ENCODE data around the gene OPA3. TPM values are rescaled to one million over a fixed set of nuclear protein-coding genes. Genes with fewer than 3 reads are reported as not detected.
A peak's percentile ranks its signal among the peaks of the same experiment; 100 is the strongest.
"Not testable (repeated sequence)": the region's sequence is repeated elsewhere in the genome, so short reads cannot be mapped to it uniquely, and the experiment has no call there.

The OPA3 gene
- total RNA-seq, 2 experiments from 2014 or later: 10.8 to 11.0 TPM

- H3K9me3 Mint-ChIP-seq; intact Hi-C loops (cut with micrococcal nuclease); DNase-seq; H3K4me3 Mint-ChIP-seq; H3K27me3 Mint-ChIP-seq: not testable (repeated sequence)
- CTCF ChIA-PET: interaction anchor here (1.1 to 7.3 kb wide), 3 partner anchors 24 to 57 kb away, joined by 4 to 58 read pairs (median 5); no protein-coding TSS in a partner anchor
- POLR2A ChIA-PET: interaction anchor here (0.6 to 4.6 kb wide), 4 partner anchors 9 to 271 kb away, joined by 3 to 54 read pairs (median 7); partner anchors contain the start of gene IRF2BP1
- peak overlapping the region; percentile 99 for H3K27ac Mint-ChIP-seq
- peaks cover 64% of the 10 kb centered on the region for H3K36me3 Mint-ChIP-seq
- H3K4me1 Mint-ChIP-seq (ENCODE audit: low read depth): peaks cover 28% of the 10 kb centered on the region
These were observed 30.5 kb upstream of the OPA3 start for GRCh38 chr19:45615056-45615455.

- POLR2A ChIA-PET: interaction anchor here (0.6 to 4.6 kb wide), 8 partner anchors 8 to 272 kb away, joined by 3 to 54 read pairs (median 4); partner anchors contain the start of gene IRF2BP1
- Mint-ChIP-seq H3K4me3 (peak overlapping the region; percentile 42), H3K27ac (peak overlapping the region; percentile 99), H3K9me3 (peaks cover 5% of the 10 kb centered on the region), H3K4me1 (ENCODE audit: low read depth) (peaks cover 28% of the 10 kb centered on the region), H3K36me3 (peaks cover 67% of the 10 kb centered on the region), H3K27me3 (no peaks in the 10 kb centered on the region)
- intact Hi-C loops (cut with micrococcal nuclease): loop anchor here (1.0 to 5.0 kb wide), 4 partner anchors 16 to 78 kb away; partner anchors contain the start of genes OPA3, QPCTL and SNRPD2
- DNase-seq: peak; percentile 78
- CTCF ChIA-PET: interaction anchor here (1.0 to 7.3 kb wide), 5 partner anchors 23 to 79 kb away, joined by 3 to 58 read pairs (median 5); partner anchors contain the start of gene QPCTL
These were observed 29.5 kb upstream of the OPA3 start for GRCh38 chr19:45613926-45614725.

- CTCF ChIA-PET: no interaction called here
- Mint-ChIP-seq H3K4me3 (no peak overlapping the region), H3K36me3 (peaks cover 46% of the 10 kb centered on the region), H3K27ac (peak overlapping the region; percentile 52), H3K9me3 (peaks cover 9% of the 10 kb centered on the region), H3K4me1 (ENCODE audit: low read depth) (peaks cover 18% of the 10 kb centered on the region), H3K27me3 (no peaks in the 10 kb centered on the region)
- DNase-seq: no peak
- POLR2A ChIA-PET: interaction anchor here (0.7 kb wide), 1 partner anchor 12 kb away, joined by 6 read pairs; no protein-coding TSS in a partner anchor
- intact Hi-C loops (cut with micrococcal nuclease): no loop called here
These were observed 24.3 kb upstream of the OPA3 start for GRCh38 chr19:45608948-45609347.

GRCh38 chr19:45607071-45608029 lies 22.7 kb upstream of the OPA3 start:
- Mint-ChIP-seq H3K4me1 (ENCODE audit: low read depth) (peaks cover 13% of the 10 kb centered on the region), H3K4me3 (peak overlapping the region; percentile 25), H3K27ac (peak overlapping the region; percentile 80), H3K27me3 (peaks cover 10% of the 10 kb centered on the region), H3K9me3 (peaks cover 9% of the 10 kb centered on the region), H3K36me3 (peaks cover 36% of the 10 kb centered on the region)
- ChIA-PET CTCF (interaction anchor here (0.9 to 3.4 kb wide), 5 partner anchors 9 to 49 kb away, joined by 3 to 25 read pairs (median 5); no protein-coding TSS in a partner anchor), POLR2A (interaction anchor here (1.5 kb wide), 1 partner anchor 38 kb away, joined by 4 read pairs; no protein-coding TSS in a partner anchor)
- DNase-seq: peak; percentile 65
- intact Hi-C loops (cut with micrococcal nuclease): loop anchor here (1.0 kb wide), 1 partner anchor 35 kb away; no protein-coding TSS in a partner anchor

GRCh38 chr19:45601524-45602374 lies 17.1 kb upstream of the OPA3 start, which contains the start of gene GPR4:
GPR4 (minus strand) TSS chr19:45602212; CDS start chr19:45591866, 10,346 bp downstream.
- no peaks in the 10 kb centered on the region for H3K9me3 Mint-ChIP-seq
- ChIA-PET CTCF (no interaction called here), POLR2A (interaction anchor here (1.2 kb wide), 1 partner anchor 40 kb away, joined by 3 read pairs; no protein-coding TSS in a partner anchor)
- H3K27ac Mint-ChIP-seq: no peak within 1 kb of the TSS
- H3K4me3 Mint-ChIP-seq: no peak within 1 kb of the TSS
- peaks cover 28% of the 10 kb centered on the region for H3K4me1 Mint-ChIP-seq (ENCODE audit: low read depth)
- DNase-seq: no peak
- peaks cover 63% of the 10 kb centered on the region for H3K27me3 Mint-ChIP-seq
- H3K36me3 Mint-ChIP-seq: peaks cover 4% of the 10 kb centered on the region
- intact Hi-C loops (cut with micrococcal nuclease): no loop called here

- no peak overlapping the region for H3K4me3 Mint-ChIP-seq
- intact Hi-C loops (cut with micrococcal nuclease): no loop called here
- ChIA-PET CTCF (no interaction called here), POLR2A (interaction anchor here (1.2 kb wide), 1 partner anchor 41 kb away, joined by 3 read pairs; no protein-coding TSS in a partner anchor)
- H3K36me3 Mint-ChIP-seq: peaks cover 4% of the 10 kb centered on the region
- no peaks in the 10 kb centered on the region for H3K9me3 Mint-ChIP-seq
- H3K27me3 Mint-ChIP-seq: peaks cover 69% of the 10 kb centered on the region
- H3K4me1 Mint-ChIP-seq (ENCODE audit: low read depth): peaks cover 28% of the 10 kb centered on the region
- H3K27ac Mint-ChIP-seq: no peak overlapping the region
- no peak for DNase-seq
These were observed 16.5 kb upstream of the OPA3 start for GRCh38 chr19:45601115-45601514.

DNA sequence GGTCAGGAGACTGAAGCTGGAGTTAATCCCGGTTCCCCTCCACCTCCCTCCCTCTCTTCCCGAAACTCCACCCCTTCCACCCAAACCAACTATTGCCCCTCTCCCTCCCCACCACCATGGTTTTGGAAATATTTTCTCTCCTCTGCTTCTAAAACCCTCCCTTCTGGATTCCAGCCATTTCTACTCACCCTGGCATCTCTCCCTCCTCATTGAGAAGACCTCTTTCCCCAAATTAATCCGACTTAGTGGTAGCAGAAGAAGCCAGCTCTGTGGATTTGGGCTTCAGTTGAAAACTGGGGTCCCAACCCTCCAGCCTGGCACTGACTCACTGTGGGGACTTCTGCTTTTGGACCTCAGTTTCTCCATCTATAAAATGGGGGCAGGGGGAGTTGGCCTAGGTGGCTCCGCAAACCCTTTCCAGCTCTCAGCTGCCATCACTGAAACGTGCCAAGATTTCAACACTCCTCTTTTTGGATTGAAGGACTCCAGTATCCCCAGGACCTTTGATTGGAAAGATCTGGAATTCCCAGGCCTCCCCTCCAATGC lies 15.8 kb upstream of the OPA3 start:
- no peak overlapping the region for H3K27ac Mint-ChIP-seq
- no peak overlapping the region for H3K4me3 Mint-ChIP-seq
- CTCF ChIA-PET: no interaction called here
- peaks cover 69% of the 10 kb centered on the region for H3K27me3 Mint-ChIP-seq
- H3K36me3 Mint-ChIP-seq: peaks cover 4% of the 10 kb centered on the region
- POLR2A ChIA-PET: interaction anchor here (1.2 to 1.7 kb wide), 2 partner anchors 41 kb away, joined by 3 to 5 read pairs; no protein-coding TSS in a partner anchor
- DNase-seq: no peak
- peaks cover 28% of the 10 kb centered on the region for H3K4me1 Mint-ChIP-seq (ENCODE audit: low read depth)
- H3K9me3 Mint-ChIP-seq: no peaks in the 10 kb centered on the region
- intact Hi-C loops (cut with micrococcal nuclease): no loop called here

- no peak for DNase-seq
- Mint-ChIP-seq H3K9me3 (no peaks in the 10 kb centered on the region), H3K27ac (no peak overlapping the region), H3K4me3 (no peak overlapping the region), H3K27me3 (peaks cover 71% of the 10 kb centered on the region), H3K36me3 (peaks cover 4% of the 10 kb centered on the region), H3K4me1 (ENCODE audit: low read depth) (peaks cover 28% of the 10 kb centered on the region)
- ChIA-PET CTCF (no interaction called here), POLR2A (interaction anchor here (1.7 kb wide), 1 partner anchor 42 kb away, joined by 5 read pairs; no protein-coding TSS in a partner anchor)
- intact Hi-C loops (cut with micrococcal nuclease): no loop called here
These were observed 14.7 kb upstream of the OPA3 start for GRCh38 chr19:45599286-45599685.

DNA sequence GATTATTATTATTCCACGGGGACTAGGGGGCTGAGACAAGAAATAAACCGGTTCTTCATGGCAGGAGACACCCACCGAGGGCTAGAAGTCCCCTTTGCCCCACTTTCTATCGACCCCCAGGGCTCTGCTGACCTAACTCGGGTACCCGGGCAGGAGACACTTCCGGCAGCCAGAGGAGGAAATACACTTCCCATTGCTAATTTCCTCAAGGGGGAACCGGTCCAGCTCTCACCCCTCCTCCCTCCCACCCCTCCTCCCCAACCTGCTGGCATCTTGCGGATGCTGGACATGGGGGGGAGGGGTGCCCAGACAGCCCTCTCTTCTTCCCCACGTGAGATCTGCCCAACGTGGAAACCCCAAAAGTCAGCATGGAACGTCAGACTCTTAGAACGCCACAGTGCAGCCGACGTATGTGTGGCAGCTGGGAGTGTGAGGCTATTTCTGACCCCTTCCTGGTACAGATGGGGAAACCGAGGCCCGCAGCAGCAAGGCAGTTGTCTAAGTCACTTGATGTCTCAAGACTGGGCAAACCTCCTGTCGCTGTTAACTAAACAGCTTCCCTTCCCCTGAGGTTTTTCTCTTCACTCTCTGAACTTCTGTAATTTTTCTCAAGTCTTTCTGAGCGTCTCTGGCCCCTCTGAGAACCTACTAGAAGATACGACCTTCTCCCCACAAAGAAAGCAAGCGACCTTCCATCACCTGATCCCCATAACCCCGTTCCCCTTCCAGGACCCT lies 13.8 kb upstream of the OPA3 start:
- H3K27ac Mint-ChIP-seq: no peak overlapping the region
- no peak for DNase-seq
- intact Hi-C loops (cut with micrococcal nuclease): no loop called here
- H3K36me3 Mint-ChIP-seq: peaks cover 4% of the 10 kb centered on the region
- H3K4me1 Mint-ChIP-seq (ENCODE audit: low read depth): peaks cover 28% of the 10 kb centered on the region
- ChIA-PET POLR2A (interaction anchor here (0.5 to 1.7 kb wide), 2 partner anchors 43 to 259 kb away, joined by 4 to 5 read pairs; no protein-coding TSS in a partner anchor), CTCF (interaction anchor here (0.5 to 1.2 kb wide), 3 partner anchors 10 to 94 kb away, joined by 3 read pairs; partner anchors contain the start of gene QPCTL)
- no peak overlapping the region for H3K4me3 Mint-ChIP-seq
- peaks cover 71% of the 10 kb centered on the region for H3K27me3 Mint-ChIP-seq
- no peaks in the 10 kb centered on the region for H3K9me3 Mint-ChIP-seq

Data from activated CD4-positive, alpha-beta memory T cell treated with anti-CD3 and anti-CD28 coated beads for 36 hours (primary cell).